GM23248 (cell line): ENCODE data around the gene PRRG1. TPM values are rescaled to one million over a fixed set of nuclear protein-coding genes. Genes with fewer than 3 reads are reported as not detected.

Experiments used
- DNase-seq: peaks from one replicate; pipeline ENCODE4 v3.0.0-alpha.2; 2015
- H2AFZ ChIP-seq: fragments of 200-600 bp; sonication (generic); 2 replicates; pipeline ENCODE4 v1.6.1; 2016; ENCODE audit warnings: antibody characterized with exemption
- H3F3A ChIP-seq: fragments of 200-600 bp; sonication (generic); 2 replicates; pipeline ENCODE4 v1.6.1; 2016; ENCODE audit warnings: mild to moderate bottlenecking, antibody characterized with exemption, mixed run types; ENCODE audit not compliant: insufficient read depth
- H3K27ac ChIP-seq: fragments of 200-600 bp; sonication (generic); 2 replicates; pipeline ENCODE4 v1.5.1; 2016; ENCODE audit warnings: mild to moderate bottlenecking
- H3K27me3 ChIP-seq: fragments of 200-600 bp; sonication (generic); replicated peaks from 2 replicates; pipeline ENCODE4 v1.6.1; 2016; ENCODE audit warnings: mild to moderate bottlenecking; ENCODE audit not compliant: insufficient read depth
- H3K36me3 ChIP-seq: fragments of 200-600 bp; sonication (generic); 2 replicates; pipeline ENCODE4 v1.6.1; 2016; ENCODE audit warnings: low read depth, mild to moderate bottlenecking
- H3K4me1 ChIP-seq: fragments of 200-600 bp; sonication (generic); 2 replicates; pipeline ENCODE4 v1.6.1; 2016; ENCODE audit warnings: mild to moderate bottlenecking; ENCODE audit not compliant: insufficient read depth
- H3K4me2 ChIP-seq: fragments of 200-600 bp; sonication (generic); one replicate; pipeline ENCODE4 v1.6.1; 2016; ENCODE audit warnings: mild to moderate bottlenecking; ENCODE audit not compliant: unreplicated experiment
- H3K4me3 ChIP-seq: fragments of 200-600 bp; sonication (generic); 2 replicates; pipeline ENCODE4 v1.5.1; 2016; ENCODE audit warnings: mild to moderate bottlenecking
- H3K79me2 ChIP-seq: fragments of 200-600 bp; sonication (generic); 2 replicates; pipeline ENCODE4 v1.6.1; 2016; ENCODE audit warnings: mild to moderate bottlenecking; ENCODE audit not compliant: insufficient read depth
- H3K9ac ChIP-seq: fragments of 200-600 bp; sonication (generic); 2 replicates; pipeline ENCODE4 v1.6.1; 2016; ENCODE audit warnings: mild to moderate bottlenecking
- H3K9me2 ChIP-seq: fragments of 200-600 bp; sonication (generic); 2 replicates; pipeline ENCODE4 v1.6.1; 2016; ENCODE audit warnings: mixed run types, mild to moderate bottlenecking, moderate library complexity; ENCODE audit not compliant: insufficient read depth
- H3K9me3 ChIP-seq: fragments of 200-600 bp; sonication (generic); one replicate; pipeline ENCODE4 v1.6.1; 2017; ENCODE audit warnings: low read depth
- H4K20me1 ChIP-seq: fragments of 200-600 bp; sonication (generic); 2 replicates; pipeline ENCODE4 v1.6.0; 2016; ENCODE audit not compliant: insufficient read depth
- EZH2 ChIP-seq: fragments of 200-600 bp; sonication (generic); IDR thresholded peaks from 2 replicates; pipeline ENCODE4 v1.6.1; 2018; ENCODE audit warnings: antibody characterized with exemption, mild to moderate bottlenecking; ENCODE audit not compliant: insufficient read depth, poor library complexity, severe bottlenecking
- EZH2phosphoT487 ChIP-seq: fragments of 200-600 bp; sonication (generic); IDR thresholded peaks from 2 replicates; pipeline ENCODE4 v1.6.1; 2018; ENCODE audit warnings: antibody characterized with exemption, moderate library complexity, mild to moderate bottlenecking, low read depth; ENCODE audit not compliant: insufficient read depth
- whole genome bisulfite sequencing, 2 experiments: methylation state at CpG; one replicate each; pipeline ENCODE4 v1.1.6; 2015 to 2017; ENCODE audit warnings: low lambda C conversion rate in 2 of 2, low coverage in 1 of 2; ENCODE audit errors: missing lambda C conversion rate in 2 of 2; 5-methylcytosine and 5-hydroxymethylcytosine counted together
- in situ Hi-C: fragments of 300-500 bp; cut with MboI; formaldehyde crosslinking; loops from 2 replicates; pipeline ENCODE4 v1.15.0; 2020
- polyA plus RNA-seq: library from polyadenylated mRNA; unstranded; fragments of >200 nt; fragmentation: Nextera tagmentation; extraction: Ambion mirVana; gene quantifications from 2 replicates; pipeline ENCODE4 v1.2.1, GENCODE V29; 2016
- total RNA-seq: library from RNA; depleted of rRNA; stranded (reverse); fragments of >200 nt; shearing (Covaris generic); gene quantifications from 2 replicates; pipeline ENCODE4 v1.2.3, GENCODE V29; 2014

PRRG1 gene
- total and polyA plus RNA-seq, 2 experiments from 2014 or later, result 7.3 to 11.7 TPM

- Histone ChIP-seq H3K36me3 (no peaks in the 10 kb centered on the region), H3F3A (no peaks in the 10 kb centered on the region), H3K4me2 (no peak overlapping the region), H3K9ac (no peak overlapping the region), H4K20me1 (no peaks in the 10 kb centered on the region), H3K9me2 (no peaks in the 10 kb centered on the region), H3K79me2 (no peaks in the 10 kb centered on the region), H3K4me3 (no peak overlapping the region), H3K27me3 (no peaks in the 10 kb centered on the region), H2AFZ (no peak overlapping the region), H3K9me3 (no peaks in the 10 kb centered on the region), H3K4me1 (no peaks in the 10 kb centered on the region), H3K27ac (no peak overlapping the region)
- in situ Hi-C loops, result no loop called here
- DNase-seq, result no peak
- 95 to 97% methylated on average over 4 of the region's 4 CpGs for WGBS, 2 experiments
- TF ChIP-seq EZH2phosphoT487 (no peak), EZH2 (no peak)
These were observed 39.2 kb downstream of the PRRG1 start for GRCh38 chrX:37388413-37388812.

- Histone ChIP-seq H3K4me1 (peaks cover 11% of the 10 kb centered on the region; the same call in 1 of the 2 replicates), H3K9ac (no peak overlapping the region), H3K4me2 (no peak overlapping the region), H3K27ac (no peak overlapping the region), H3F3A (no peaks in the 10 kb centered on the region), H3K9me2 (no peaks in the 10 kb centered on the region), H3K27me3 (no peaks in the 10 kb centered on the region), H3K9me3 (no peaks in the 10 kb centered on the region), H3K4me3 (no peak overlapping the region), H2AFZ (no peak overlapping the region), H3K79me2 (no peaks in the 10 kb centered on the region), H3K36me3 (no peaks in the 10 kb centered on the region), H4K20me1 (no peaks in the 10 kb centered on the region)
- TF ChIP-seq EZH2 (no peak), EZH2phosphoT487 (no peak)
- peak; percentile 19 for DNase-seq
- 0 to 27% methylated on average over 1 of the region's 1 CpG for WGBS, 2 experiments
- in situ Hi-C loops, result no loop called here
These were observed 56.8 kb downstream of the PRRG1 start for GRCh38 chrX:37405956-37406355.

GRCh38 chrX:37407736-37408135 lies 58.6 kb downstream of the PRRG1 start:
- no peaks in the 10 kb centered on the region for H3F3A ChIP-seq
- H3K9me2 ChIP-seq, result no peaks in the 10 kb centered on the region
- H3K79me2 ChIP-seq, result no peaks in the 10 kb centered on the region
- no peak for DNase-seq
- H3K27me3 ChIP-seq, result no peaks in the 10 kb centered on the region
- in situ Hi-C loops, result no loop called here
- H3K4me2 ChIP-seq, result no peak overlapping the region
- no peaks in the 10 kb centered on the region for H4K20me1 ChIP-seq
- no peak overlapping the region for H3K27ac ChIP-seq
- H3K4me3 ChIP-seq, result no peak overlapping the region
- 100% methylated on average over 3 to 4 of the region's 4 CpGs for WGBS, 2 experiments
- TF ChIP-seq EZH2phosphoT487 (no peak), EZH2 (no peak)
- no peaks in the 10 kb centered on the region for H3K36me3 ChIP-seq
- H2AFZ ChIP-seq, result no peak overlapping the region
- H3K4me1 ChIP-seq, result peaks cover 11% of the 10 kb centered on the region; the same call in 1 of the 2 replicates
- no peaks in the 10 kb centered on the region for H3K9me3 ChIP-seq
- H3K9ac ChIP-seq, result no peak overlapping the region

GRCh38 chrX:37409278-37409677 lies 60.1 kb downstream of the PRRG1 start:
- H3K4me1 ChIP-seq, result peaks cover 11% of the 10 kb centered on the region; the same call in 1 of the 2 replicates
- H3K9me3 ChIP-seq, result no peaks in the 10 kb centered on the region
- H3K4me3 ChIP-seq, result no peak overlapping the region
- H3K9me2 ChIP-seq, result no peaks in the 10 kb centered on the region
- no peaks in the 10 kb centered on the region for H3K27me3 ChIP-seq
- in situ Hi-C loops, result no loop called here
- WGBS, 2 experiments, result 93 to 100% methylated on average over 2 of the region's 2 CpGs
- H3K79me2 ChIP-seq, result no peaks in the 10 kb centered on the region
- no peak overlapping the region for H3K9ac ChIP-seq
- no peaks in the 10 kb centered on the region for H4K20me1 ChIP-seq
- no peak overlapping the region for H3K27ac ChIP-seq
- TF ChIP-seq EZH2 (no peak), EZH2phosphoT487 (no peak)
- H3F3A ChIP-seq, result no peaks in the 10 kb centered on the region
- H3K4me2 ChIP-seq, result no peak overlapping the region
- no peak for DNase-seq
- no peak overlapping the region for H2AFZ ChIP-seq
- no peaks in the 10 kb centered on the region for H3K36me3 ChIP-seq

GRCh38 chrX:37420185-37420584 lies 71.0 kb downstream of the PRRG1 start:
- Histone ChIP-seq H4K20me1 (no peaks in the 10 kb centered on the region), H3K36me3 (no peaks in the 10 kb centered on the region), H3K4me3 (no peak overlapping the region), H3F3A (no peaks in the 10 kb centered on the region), H3K4me2 (no peak overlapping the region), H3K9me3 (no peaks in the 10 kb centered on the region), H2AFZ (no peak overlapping the region), H3K9ac (no peak overlapping the region), H3K9me2 (no peaks in the 10 kb centered on the region), H3K27ac (no peak overlapping the region), H3K4me1 (peaks cover 10% of the 10 kb centered on the region; the same call in 1 of the 2 replicates), H3K27me3 (no peaks in the 10 kb centered on the region), H3K79me2 (no peaks in the 10 kb centered on the region)
- no peak for TF ChIP-seq EZH2
- TF ChIP-seq EZH2phosphoT487, result no peak
- peak; percentile 10 for DNase-seq
- in situ Hi-C loops, result no loop called here
